ENCODE results near the gene CRYGB. TPM values are rescaled to one million over a fixed set of nuclear protein-coding genes. Genes with fewer than 3 reads are reported as not detected.

CRYGB gene
- total RNA-seq, 1 experiment from 2014 or later, result not detected

DNA sequence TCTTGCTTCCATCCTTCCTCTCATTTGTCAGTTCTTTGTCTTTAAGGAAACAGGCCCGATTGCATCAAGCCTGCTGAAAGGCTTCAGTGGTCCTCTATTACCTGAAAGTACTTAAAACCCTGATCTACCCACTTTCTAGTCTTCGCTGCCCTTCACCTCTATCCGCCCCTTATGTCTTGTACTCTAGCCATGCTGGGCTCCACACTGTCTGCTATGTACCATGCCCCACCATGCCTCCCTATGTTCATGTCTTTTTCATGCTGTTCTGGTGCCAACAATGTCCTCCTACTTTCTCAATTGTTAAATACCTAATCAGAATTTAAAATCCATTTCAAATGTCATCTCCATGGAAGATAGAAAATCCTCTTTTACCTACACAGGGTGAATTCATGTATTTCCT is 49.9 kb downstream of the CRYGB start:
- no peak overlapping the region for H3K23ac ChIP-seq (ENCODE audit: insufficient read length, low read depth, low read length)
- no peak for TF ChIP-seq CTCF (conservative IDR thresholded peaks at IDR 0.05)
- no peak overlapping the region for H3K4ac ChIP-seq (ENCODE audit: low read depth, low read length)
- no peak overlapping the region for H3K4me2 ChIP-seq (ENCODE audit: insufficient read depth, insufficient read length, low read length)
- Mint-ChIP-seq H3K4me3 (no peak overlapping the region), H3K4me1 (peaks cover 0 to 7% of the 10 kb centered on the region in 2 experiments; a peak in 2 of 4 replicates), H3K27me3 (ENCODE audit: low read depth) (no peaks in the 10 kb centered on the region), H3K36me3 (ENCODE audit: insufficient read depth in 1 of 3, low read depth in 3 of 3) (no peaks in the 10 kb centered on the region), H3K9me3 (peaks cover 0 to 3% of the 10 kb centered on the region in 2 experiments; a peak in 1 of 5 replicates), H3K27ac (no peak overlapping the region; a peak in 1 of 7 replicates)
- H3T11ph ChIP-seq (ENCODE audit: low read length), result no peak overlapping the region
- no peak overlapping the region for H4K5ac ChIP-seq (ENCODE audit: insufficient read length, low read depth, low read length)
- H3K56ac ChIP-seq (ENCODE audit: insufficient read length, low read depth, low read length), result no peak overlapping the region
- no peaks in the 10 kb centered on the region for H3K79me1 ChIP-seq (ENCODE audit: insufficient read depth, low read depth, low read length, poor library complexity, severe bottlenecking)
- H3K18ac ChIP-seq (ENCODE audit: insufficient read length, low read depth, low read length), result no peak overlapping the region
- no CpG with 5 or more reads among the region's 3 CpGs for WGBS (ENCODE audit: extremely low coverage, insufficient read length, low lambda C conversion rate)
- H3K27ac ChIP-seq (ENCODE audit: insufficient read length, low read depth, low read length), result no peak overlapping the region
- H2BK5ac ChIP-seq (ENCODE audit: insufficient read length, low read length), result no peak overlapping the region
- H3K14ac ChIP-seq (ENCODE audit: insufficient read depth, low read length), result no peak overlapping the region
- no peaks in the 10 kb centered on the region for H3K27me3 ChIP-seq (ENCODE audit: insufficient read depth, low read length)
- H2BK120ac ChIP-seq (ENCODE audit: low read depth, low read length, poor library complexity, severe bottlenecking), result no peak overlapping the region
- H3K4me1 ChIP-seq (ENCODE audit: insufficient read depth, low read length), result no peaks in the 10 kb centered on the region; the same call in 1 of the 2 replicates
- no peak for DNase-seq
- no peak overlapping the region for H2AFZ ChIP-seq (ENCODE audit: low read length)
- no peak overlapping the region for H4K91ac ChIP-seq (ENCODE audit: insufficient read length, low read depth, low read length)
- no peaks in the 10 kb centered on the region for H3K23me2 ChIP-seq (ENCODE audit: insufficient read length, low read depth, low read length, poor library complexity, severe bottlenecking)
- H2AK5ac ChIP-seq (ENCODE audit: insufficient read length, low read length), result no peak overlapping the region
- H4K8ac ChIP-seq (replicated peaks; ENCODE audit: insufficient read length, low read depth, low read length), result no peak overlapping the region
- H4K20me1 ChIP-seq (ENCODE audit: control insufficient read depth, insufficient read depth, insufficient read length), result no peaks in the 10 kb centered on the region
- no peaks in the 10 kb centered on the region for H3K9me3 ChIP-seq (ENCODE audit: control insufficient read depth, low read depth, low read length)
- no peak overlapping the region for H2BK15ac ChIP-seq (ENCODE audit: low read depth, low read length)
- no peak overlapping the region for H3K9ac ChIP-seq (ENCODE audit: extremely low read depth, insufficient read length, low read length)
- H2BK12ac ChIP-seq (ENCODE audit: insufficient read length, low read depth, low read length), result no peak overlapping the region
- H3K79me2 ChIP-seq (ENCODE audit: insufficient read depth, low read length), result no peaks in the 10 kb centered on the region
- no peak overlapping the region for H2BK20ac ChIP-seq (ENCODE audit: low read depth, low read length, poor library complexity, severe bottlenecking)

Measured in H9 (cell line).